IMR-90 (cell line): ENCODE measurements around the gene KCTD18. TPM values are rescaled to one million over a fixed set of nuclear protein-coding genes. Genes with fewer than 3 reads are reported as not detected.

ENCODE experiments used
- ATAC-seq: fragments of 200-7000 bp; cut with Tn5 transposase; 2 replicates; pipeline ENCODE4 v1.9.1; 2020; ENCODE audit warnings: low read depth, mild to moderate bottlenecking, moderate library complexity
- BruUV-seq: library from RNA; stranded (reverse); fragments of 400-500 nt; replicated peaks from 2 replicates; lab custom pipeline; 2021; lab: Mats Ljungman, UMichigan
- CTCF ChIA-PET: fragments of 300-600 bp; formaldehyde crosslinking; extraction: SDS; loops from one replicate; lab custom pipeline; 2021; ENCODE audit warnings: antibody characterized with exemption; lab: Yijun Ruan, JAX
- POLR2A ChIA-PET: fragments of 300-600 bp; sonication (Branson Sonifier 250); formaldehyde crosslinking; loops from one replicate; lab custom pipeline; 2022; ENCODE audit warnings: antibody characterized with exemption; ENCODE audit not compliant: unreplicated experiment; lab: Charles Lee
- DNase-seq: peaks from one replicate; pipeline ENCODE4 v3.0.0; 2013
- H2AFZ ChIP-seq: replicated peaks from 2 replicates; pipeline ENCODE3; 2013; ENCODE audit warnings: low read length, mild to moderate bottlenecking; ENCODE audit not compliant: poor library complexity
- H2AK5ac ChIP-seq: 2 replicates; pipeline ENCODE4 v1.6.1; 2013; ENCODE audit warnings: low read depth, low read length, inconsistent platforms
- H2AK9ac ChIP-seq: replicated peaks from 2 replicates; pipeline ENCODE3; 2013; ENCODE audit warnings: mild to moderate bottlenecking, low read depth, low read length, moderate library complexity; ENCODE audit not compliant: poor library complexity
- H2BK120ac ChIP-seq: 2 replicates; pipeline ENCODE4 v1.6.1; 2013; ENCODE audit warnings: low read depth, low read length, inconsistent platforms
- H2BK15ac ChIP-seq: 3 replicates; pipeline ENCODE4 v1.6.1; 2013; ENCODE audit warnings: low read depth, low read length, inconsistent platforms
- H2BK20ac ChIP-seq: 2 replicates; pipeline ENCODE4 v1.6.1; 2013; ENCODE audit warnings: low read depth, mild to moderate bottlenecking, inconsistent platforms, low read length, moderate library complexity
- H2BK5ac ChIP-seq: 2 replicates; pipeline ENCODE4 v1.6.1; 2013; ENCODE audit warnings: mild to moderate bottlenecking, low read depth, low read length, inconsistent platforms; ENCODE audit not compliant: poor library complexity, severe bottlenecking
- H3K14ac ChIP-seq: replicated peaks from 2 replicates; pipeline ENCODE4 v1.6.1; 2013; ENCODE audit warnings: low read depth, low read length, inconsistent platforms
- H3K18ac ChIP-seq: 2 replicates; pipeline ENCODE4 v1.6.1; 2013; ENCODE audit warnings: low read depth, low read length, control low read depth
- H3K23ac ChIP-seq: 2 replicates; pipeline ENCODE4 v1.6.1; 2013; ENCODE audit warnings: low read depth, low read length, inconsistent platforms
- H3K27ac ChIP-seq: 2 replicates; pipeline ENCODE4 v1.5.1; 2013; ENCODE audit warnings: mild to moderate bottlenecking, control low read depth, low read length; ENCODE audit not compliant: insufficient read depth
- H3K27me3 ChIP-seq: 2 replicates; pipeline ENCODE4 v1.6.1; 2013; ENCODE audit warnings: low read length; ENCODE audit not compliant: control insufficient read depth, insufficient read depth
- H3K36me3 ChIP-seq: 2 replicates; pipeline ENCODE4 v1.6.1; 2013; ENCODE audit warnings: low read length, mixed read lengths; ENCODE audit not compliant: control insufficient read depth, insufficient read depth
- H3K4ac ChIP-seq: 2 replicates; pipeline ENCODE4 v1.6.1; 2013; ENCODE audit warnings: low read depth, low read length, inconsistent platforms
- H3K4me1 ChIP-seq: 2 replicates; pipeline ENCODE4 v1.6.1; 2013; ENCODE audit warnings: low read length, mixed read lengths; ENCODE audit not compliant: control insufficient read depth, insufficient read depth
- H3K4me2 ChIP-seq: 2 replicates; pipeline ENCODE4 v1.6.1; 2013; ENCODE audit warnings: low read depth, mild to moderate bottlenecking, control low read depth, low read length, moderate library complexity
- H3K4me3 ChIP-seq: 2 replicates; pipeline ENCODE4 v1.5.1; 2013; ENCODE audit warnings: low read depth, mild to moderate bottlenecking, control low read depth, low read length, moderate library complexity; ENCODE audit not compliant: insufficient read depth
- H3K56ac ChIP-seq: 2 replicates; pipeline ENCODE4 v1.6.1; 2013; ENCODE audit warnings: low read length, inconsistent platforms; ENCODE audit not compliant: insufficient read depth; ENCODE audit errors: extremely low read depth
- H3K79me1 ChIP-seq, 2 experiments: 2 replicates each; pipeline ENCODE4 v1.6.1; 2013; ENCODE audit warnings: low read length in 2 of 2, inconsistent platforms in 1 of 2, low read depth in 1 of 2
- H3K9ac ChIP-seq: 2 replicates; pipeline ENCODE4 v1.6.1; 2013; ENCODE audit warnings: low read depth, low read length, control low read depth
- H3K9me1 ChIP-seq: 2 replicates; pipeline ENCODE4 v1.6.1; 2013; ENCODE audit warnings: low read length, inconsistent platforms; ENCODE audit not compliant: insufficient read depth
- H3K9me3 ChIP-seq: 2 replicates; pipeline ENCODE4 v1.6.1; 2013; ENCODE audit warnings: low read length; ENCODE audit not compliant: control insufficient read depth, insufficient read depth
- H4K20me1 ChIP-seq: 2 replicates; pipeline ENCODE4 v1.6.1; 2013; ENCODE audit warnings: low read length, inconsistent platforms; ENCODE audit not compliant: insufficient read depth
- H4K5ac ChIP-seq: 2 replicates; pipeline ENCODE4 v1.6.1; 2013; ENCODE audit warnings: mild to moderate bottlenecking, low read depth, low read length, control low read depth
- H4K8ac ChIP-seq, 2 experiments: 2 replicates each; pipeline ENCODE4 v1.6.1; 2013; ENCODE audit warnings: low read depth in 2 of 2, low read length in 2 of 2, control low read depth in 1 of 2, inconsistent platforms in 1 of 2
- H4K91ac ChIP-seq: 2 replicates; pipeline ENCODE4 v1.6.1; 2013; ENCODE audit warnings: low read depth, low read length, inconsistent platforms; ENCODE audit not compliant: insufficient read depth
- CEBPB ChIP-seq: IDR thresholded peaks from 2 replicates; pipeline ENCODE4 v1.6.1; 2012; ENCODE audit warnings: low read depth, low read length, improper control_type of control experiment
- CHD1 ChIP-seq: IDR thresholded peaks from 2 replicates; pipeline ENCODE4 v1.6.1; 2012; ENCODE audit warnings: low read depth, low read length, improper control_type of control experiment
- FOS ChIP-seq: fragments of 150-350 bp; IDR thresholded peaks from 2 replicates; pipeline ENCODE4 v1.6.1; 2016; ENCODE audit warnings: low read depth, low read length
- USF2 ChIP-seq: fragments of 150-350 bp; IDR thresholded peaks from 2 replicates; pipeline ENCODE4 v1.6.1; 2017; ENCODE audit warnings: mild to moderate bottlenecking, antibody characterized with exemption, low read length, low read depth
- WGBS, 2 experiments: methylation state at CpG; one replicate each; pipeline versions ENCODE4 v1.1.5 to v1.1.7; 2013; ENCODE audit warnings: missing lambda C conversion rate in 2 of 2; ENCODE audit not compliant: insufficient read length in 1 of 2; ENCODE audit errors: extremely low coverage in 2 of 2; 5-methylcytosine and 5-hydroxymethylcytosine counted together
- dilution Hi-C: fragments of 300-500 bp; cut with HindIII; formaldehyde crosslinking; loops from one replicate; pipeline ENCODE4 v1.14.3; 2018; ENCODE audit warnings: low sequenced_read_pairs; ENCODE audit not compliant: unreplicated experiment
- in situ Hi-C: fragments of 300-500 bp; cut with MboI; formaldehyde crosslinking; loops from 3 replicates; pipeline ENCODE4 v1.14.3; 2019; ENCODE audit warnings: low sequenced_read_pairs, inconsistent platforms, mixed read lengths
- intact Hi-C: fragments of 100-400 bp; cut with micrococcal nuclease; formaldehyde crosslinking; loops from 2 replicates; pipeline ENCODE4 v1.10.0; 2022
- polyA plus RNA-seq, 3 experiments: library from polyadenylated mRNA; depleted of rRNA; stranded (reverse); fragments of >200 nt; gene quantifications; 2 replicates each; pipeline ENCODE4 v1.2.3, GENCODE V29; 2012; ENCODE audit warnings: low replicate concordance in 1 of 3
- total RNA-seq: library from RNA; depleted of rRNA; stranded (reverse); fragments of >200 nt; gene quantifications from 2 replicates; pipeline ENCODE4 v1.2.3, GENCODE V29; 2012

Gene KCTD18
- total and polyA plus RNA-seq, 2 of the 4 experiments (the other 2 are of a cell fraction) = 6.7 to 10.4 TPM

- Histone ChIP-seq H4K5ac (no peak overlapping the region), H2BK20ac (no peak overlapping the region), H3K4me3 (no peak overlapping the region), H3K79me1 (peaks cover 9 to 28% of the 10 kb centered on the region in 2 experiments), H3K36me3 (peaks cover 56% of the 10 kb centered on the region), H3K4ac (no peak overlapping the region), H3K14ac (no peak overlapping the region), H4K91ac (no peak overlapping the region), H3K23ac (no peak overlapping the region), H3K18ac (no peak overlapping the region), H4K8ac (no peak overlapping the region), H3K56ac (no peak overlapping the region), H2AFZ (no peak overlapping the region), H2BK120ac (no peak overlapping the region), H3K9me1 (peaks cover 11% of the 10 kb centered on the region), H3K4me1 (peaks cover 13% of the 10 kb centered on the region), H3K9me3 (no peaks in the 10 kb centered on the region), H2BK15ac (no peak overlapping the region), H3K4me2 (no peak overlapping the region), H2AK9ac (no peak overlapping the region), H3K27me3 (no peaks in the 10 kb centered on the region), H3K27ac (no peak overlapping the region), H3K9ac (no peak overlapping the region), H2BK5ac (no peak overlapping the region), H2AK5ac (no peak overlapping the region), H4K20me1 (no peaks in the 10 kb centered on the region)
- in situ Hi-C loops = loop anchor here (5.0 kb wide), 1 partner anchor 498 kb away; no protein-coding TSS in a partner anchor
- WGBS, 2 experiments = no CpG with 5 or more reads among the region's 4 CpGs
- no TSS peak for BruUV-seq
- ChIA-PET POLR2A (no interaction called here), CTCF (no interaction called here)
- ATAC-seq (no peak), DNase-seq (no peak)
- intact Hi-C loops = no loop called here
- TF ChIP-seq FOS = no peak
- TF ChIP-seq USF2 = no peak
- TF ChIP-seq CEBPB = no peak
- TF ChIP-seq CHD1 = no peak
- dilution Hi-C loops = no loop called here
Observed at GRCh38 chr2:200475795-200476194, 34.1 kb downstream of the KCTD18 start.
